GM18511 (cell line): ENCODE measurements around the gene ZNF566.
"Not testable (repeated sequence)": the region's sequence is repeated elsewhere in the genome, so short reads cannot be mapped to it uniquely, and the experiment has no call there.

Experiments used
- ATAC-seq: cut with Tn5 transposase; IDR thresholded peaks from one replicate; pipeline ENCODE4 v1.9.1; 2021; ENCODE audit warnings: mild to moderate bottlenecking, moderate library complexity; ENCODE audit not compliant: unreplicated experiment

Gene ZNF566

DNA sequence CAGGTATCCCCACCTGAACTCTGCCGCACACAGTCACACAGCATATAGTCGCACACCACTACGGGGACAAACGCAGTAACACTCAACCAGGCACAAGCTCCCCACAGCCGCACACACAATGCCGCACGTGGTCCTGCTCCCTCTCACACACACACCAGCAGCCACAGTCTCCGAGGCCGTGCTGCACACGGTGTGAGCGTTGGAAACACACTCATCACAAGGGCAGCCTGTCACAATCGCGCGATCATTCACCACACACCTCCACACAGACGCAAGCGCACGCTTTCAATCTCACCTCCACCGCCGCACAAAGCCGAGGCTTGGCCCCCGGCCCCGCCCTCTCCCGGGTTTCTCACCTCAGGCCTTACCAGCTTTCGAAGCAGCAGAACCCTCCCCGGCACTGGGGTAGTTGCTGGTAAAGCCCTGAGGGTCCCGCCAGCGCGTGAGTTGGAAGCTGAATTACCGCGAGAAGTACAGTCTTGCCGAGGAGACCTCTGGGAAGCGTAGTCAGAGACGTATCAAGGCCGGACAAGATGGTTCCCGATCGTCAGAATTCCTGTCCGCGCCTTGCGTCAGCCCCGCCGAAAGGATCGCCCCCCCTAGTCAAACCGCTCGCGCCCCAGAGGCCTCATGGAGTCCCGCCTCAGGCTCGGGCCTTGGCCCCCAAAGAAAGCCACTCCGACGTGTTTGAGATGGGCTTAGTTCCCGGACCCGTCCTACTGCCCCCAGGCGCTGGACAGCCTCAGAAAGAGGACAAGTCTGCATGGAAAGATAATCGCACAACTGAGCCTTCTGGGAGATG, at the start of gene ZNF566:
Gene ZNF566, minus strand, starts transcription at position 444 of the 802 bp plus-strand sequence. CDS start 13,004 bp downstream, outside the sequence.
- ATAC-seq: peak; percentile 96

DNA sequence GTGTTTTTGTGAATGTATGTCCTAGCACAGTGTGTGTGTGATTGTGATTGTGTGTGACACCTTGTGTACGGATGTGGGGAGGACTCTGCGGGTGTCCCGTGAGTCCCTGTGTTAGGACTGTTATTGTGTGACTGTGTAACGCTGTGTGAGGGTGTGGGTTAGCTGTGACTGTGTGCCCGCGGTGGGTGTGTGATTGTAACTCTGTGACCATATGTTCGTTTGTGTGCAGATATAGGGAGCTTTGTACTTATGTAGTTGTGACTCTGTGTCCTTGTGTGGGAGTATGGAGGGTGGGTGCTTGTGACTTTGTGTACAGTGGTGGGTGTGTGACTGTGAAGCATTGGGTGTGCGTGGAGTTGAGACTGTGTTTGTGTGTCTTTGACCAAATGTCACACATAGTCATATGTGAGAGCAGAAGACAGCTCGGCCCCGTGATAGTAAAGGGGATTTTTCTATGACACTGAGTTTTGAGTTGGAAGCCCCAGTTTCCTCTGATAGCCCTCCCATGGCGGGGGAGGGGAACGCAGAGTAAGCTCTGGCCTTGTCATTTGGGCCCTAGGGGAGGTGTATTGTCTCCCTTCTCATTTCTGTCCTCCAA, 39.7 kb upstream of the ZNF566 start:
- peak; percentile 33 for ATAC-seq

DNA sequence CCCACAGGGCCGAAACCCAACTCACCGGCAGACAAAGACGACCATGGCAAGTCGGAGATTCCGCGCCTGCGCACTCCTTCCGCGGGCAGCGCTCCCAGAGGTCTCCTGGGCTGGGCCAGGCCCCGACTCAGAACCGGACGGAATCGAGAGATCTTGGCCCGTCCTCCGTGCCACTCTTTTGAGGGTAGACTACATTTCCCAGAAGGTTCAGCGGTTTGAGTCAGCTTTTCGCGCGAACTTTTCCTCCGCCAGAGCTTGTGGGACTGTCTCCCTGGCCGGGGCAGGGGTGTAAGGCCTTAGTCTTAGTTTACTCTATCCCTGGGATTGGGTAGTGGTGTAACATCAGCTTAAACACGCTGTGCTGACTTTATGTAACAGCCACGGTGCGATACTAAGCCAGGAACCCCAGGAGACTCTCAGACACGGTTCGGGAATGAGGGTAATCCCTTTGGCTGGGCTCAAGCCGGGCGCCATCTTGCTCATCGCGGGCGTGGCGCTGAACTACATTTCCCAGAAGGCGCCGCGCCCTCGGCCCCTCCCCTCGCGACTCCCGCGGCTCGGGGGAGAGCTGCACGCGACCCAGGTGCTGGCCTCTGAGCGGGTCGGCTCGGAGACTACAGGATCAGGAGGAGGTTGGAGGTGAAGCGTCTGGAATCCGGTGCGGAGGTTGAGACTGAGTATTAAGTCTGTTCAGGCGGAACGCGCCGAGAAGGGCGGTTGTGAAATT, 39.0 kb upstream of the ZNF566 start, which contains the start of gene ZNF260:
Gene ZNF260, minus strand, starts transcription at position 78 of the 727 bp plus-strand sequence. CDS start 13,033 bp downstream, outside the sequence.
- ATAC-seq: peak; percentile 91

DNA sequence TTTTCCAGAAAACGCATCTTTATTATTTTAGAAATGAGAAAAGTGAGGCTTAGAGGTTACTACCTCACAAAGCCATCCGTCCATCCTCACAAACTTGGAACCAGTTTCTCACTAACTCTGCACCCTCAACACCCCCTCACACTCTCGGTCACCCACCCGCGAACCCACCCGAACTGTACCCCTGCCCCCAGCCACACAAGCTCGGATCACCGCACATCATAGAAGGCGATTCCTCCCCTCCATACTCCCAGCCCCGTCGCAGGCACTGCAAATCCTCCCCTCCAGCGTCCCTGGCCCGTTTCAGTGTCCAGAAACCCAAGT, 38.5 kb upstream of the ZNF566 start:
- no peak for ATAC-seq

DNA sequence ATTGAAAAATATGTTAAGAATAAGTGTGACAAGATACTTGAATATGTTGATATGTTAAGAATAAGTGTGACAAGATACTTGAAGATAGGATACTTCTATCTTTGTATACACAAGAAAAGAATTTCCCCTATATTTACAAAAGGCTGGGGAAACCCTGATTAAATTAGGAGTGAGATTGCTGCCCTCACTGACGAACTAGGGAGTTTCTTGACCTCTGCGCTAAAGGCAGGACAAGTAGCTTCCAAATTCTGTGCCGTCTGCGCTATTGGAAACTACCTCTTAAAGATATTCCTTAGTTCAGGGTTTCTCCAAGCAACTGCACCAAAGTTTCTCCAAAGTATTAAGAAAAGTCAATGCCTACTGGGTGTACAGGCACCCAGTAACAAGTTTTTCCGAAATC, 38.0 kb upstream of the ZNF566 start:
- ATAC-seq: no peak

DNA sequence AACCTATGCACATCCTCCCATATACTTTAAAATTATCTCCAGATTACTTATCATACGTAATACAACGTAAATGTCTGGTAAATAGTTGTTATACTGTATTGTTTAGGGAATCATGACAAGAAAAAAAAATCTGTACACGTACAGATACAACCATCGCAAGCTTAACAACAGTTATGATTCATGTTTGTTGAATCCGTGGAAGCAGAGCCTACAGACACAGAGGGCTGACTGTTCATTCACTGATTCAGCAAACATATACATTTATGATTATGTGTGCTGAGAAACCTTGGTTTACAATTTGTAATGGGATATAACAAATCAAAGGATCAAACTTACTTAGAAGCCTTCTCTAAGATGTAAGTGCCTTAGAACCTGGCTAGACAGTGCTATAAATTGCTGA, 37.2 kb upstream of the ZNF566 start:
- ATAC-seq: no peak

DNA sequence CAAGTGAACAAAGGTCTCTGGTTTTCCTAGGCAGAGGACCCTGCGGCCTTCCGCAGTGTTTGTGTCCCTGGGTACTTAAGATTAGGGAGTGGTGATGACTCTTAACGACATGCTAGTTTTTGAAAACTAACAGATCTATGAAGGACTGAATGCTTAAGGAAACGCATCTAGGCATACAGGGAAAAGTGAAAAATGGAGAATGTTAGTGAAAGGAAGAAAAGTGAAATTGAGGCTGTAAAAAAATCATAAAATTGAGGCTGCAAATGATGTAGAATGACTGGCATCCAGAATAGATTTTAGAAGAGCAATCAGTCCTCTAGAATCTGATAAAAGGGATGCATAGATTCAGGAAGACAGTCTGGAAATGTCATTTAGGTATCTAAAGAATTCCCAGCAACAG, 35.3 kb upstream of the ZNF566 start:
- ATAC-seq: no peak

DNA sequence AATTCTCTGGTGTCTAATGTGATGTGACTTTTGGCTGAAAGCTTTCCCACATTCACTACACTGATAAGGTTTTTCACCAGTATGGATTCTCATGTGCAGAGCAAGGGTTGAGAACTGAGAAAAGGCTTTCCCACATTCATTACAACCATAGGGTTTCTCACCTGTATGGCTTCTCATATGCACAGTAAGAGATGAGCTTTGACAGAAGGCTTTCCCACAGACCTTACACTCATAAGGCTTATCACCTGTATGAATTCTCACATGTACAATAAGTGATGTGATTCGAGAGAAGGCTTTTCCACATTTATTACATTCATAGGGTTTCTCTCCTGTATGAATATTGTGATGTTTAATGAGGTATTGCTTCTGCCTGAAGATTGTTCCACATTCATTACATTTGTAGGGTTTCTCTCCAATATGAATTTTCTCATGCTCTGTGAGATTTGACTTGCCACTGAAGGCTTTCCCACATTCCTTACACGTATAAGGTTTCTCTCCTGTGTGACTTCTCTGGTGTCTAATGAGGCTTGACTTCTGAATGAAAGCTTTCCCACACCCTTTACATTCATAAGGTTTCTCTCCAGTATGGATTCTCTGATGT, 24.8 kb upstream of the ZNF566 start:
- ATAC-seq: no peak

DNA sequence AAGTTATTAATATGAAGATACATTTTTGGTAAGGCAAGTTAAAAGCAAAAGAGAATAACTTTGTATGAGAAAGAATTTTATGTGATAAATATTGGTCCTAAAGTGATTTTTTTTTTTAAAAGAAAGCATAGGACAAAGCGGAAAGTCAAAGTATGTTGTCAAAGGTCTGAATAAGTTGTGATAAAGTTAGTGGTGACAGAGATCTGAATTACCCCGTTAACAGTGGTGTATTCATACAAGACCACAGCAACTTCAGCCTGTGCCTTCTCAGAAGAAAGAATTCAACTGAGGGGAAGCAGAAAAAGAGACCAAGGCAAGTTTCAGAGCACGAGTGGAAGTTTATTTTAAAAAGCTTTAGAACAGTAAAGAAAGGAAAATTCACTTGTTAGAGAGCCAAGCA, 19.0 kb upstream of the ZNF566 start:
- ATAC-seq: no peak

DNA sequence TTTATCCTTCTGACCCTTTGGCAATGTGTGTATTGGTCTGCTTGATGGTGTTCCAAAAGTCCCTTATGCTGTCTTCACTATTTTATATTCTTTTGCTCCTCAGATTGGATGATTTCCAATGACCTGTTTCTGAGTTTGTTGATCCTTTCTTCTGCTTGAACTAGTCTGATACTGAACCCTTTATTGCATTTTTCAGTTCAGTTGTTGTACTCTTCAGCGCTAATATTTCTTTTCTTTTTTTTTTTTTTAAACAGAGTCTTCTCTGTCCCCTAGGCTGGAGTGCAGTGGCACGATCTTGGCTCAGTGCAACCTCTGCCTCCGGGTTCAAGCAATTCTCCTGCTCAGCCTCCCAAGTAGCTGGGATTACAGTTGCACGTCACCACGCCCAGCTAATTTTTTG, 12.6 kb upstream of the ZNF566 start:
- no peak for ATAC-seq

DNA sequence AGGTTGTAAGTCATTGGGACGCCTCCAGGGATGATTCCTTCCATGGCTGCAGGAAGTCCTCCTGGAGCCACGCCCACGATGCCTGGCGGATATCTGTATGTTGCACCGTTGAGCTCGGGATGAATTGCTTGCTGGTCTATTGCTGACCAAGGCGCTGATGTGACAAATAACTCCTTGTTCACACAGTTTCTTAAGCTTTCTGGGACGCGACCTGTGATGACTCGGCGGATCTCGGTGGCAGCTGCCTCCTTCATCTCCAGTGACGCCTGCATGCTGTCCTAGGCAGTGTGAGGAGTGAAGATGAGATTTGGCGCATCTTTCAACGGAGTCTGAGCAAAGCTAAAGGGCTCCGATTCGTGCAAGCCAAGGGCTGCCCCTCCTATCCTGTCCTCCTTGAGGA, 7.6 kb upstream of the ZNF566 start:
- no peak for ATAC-seq

DNA sequence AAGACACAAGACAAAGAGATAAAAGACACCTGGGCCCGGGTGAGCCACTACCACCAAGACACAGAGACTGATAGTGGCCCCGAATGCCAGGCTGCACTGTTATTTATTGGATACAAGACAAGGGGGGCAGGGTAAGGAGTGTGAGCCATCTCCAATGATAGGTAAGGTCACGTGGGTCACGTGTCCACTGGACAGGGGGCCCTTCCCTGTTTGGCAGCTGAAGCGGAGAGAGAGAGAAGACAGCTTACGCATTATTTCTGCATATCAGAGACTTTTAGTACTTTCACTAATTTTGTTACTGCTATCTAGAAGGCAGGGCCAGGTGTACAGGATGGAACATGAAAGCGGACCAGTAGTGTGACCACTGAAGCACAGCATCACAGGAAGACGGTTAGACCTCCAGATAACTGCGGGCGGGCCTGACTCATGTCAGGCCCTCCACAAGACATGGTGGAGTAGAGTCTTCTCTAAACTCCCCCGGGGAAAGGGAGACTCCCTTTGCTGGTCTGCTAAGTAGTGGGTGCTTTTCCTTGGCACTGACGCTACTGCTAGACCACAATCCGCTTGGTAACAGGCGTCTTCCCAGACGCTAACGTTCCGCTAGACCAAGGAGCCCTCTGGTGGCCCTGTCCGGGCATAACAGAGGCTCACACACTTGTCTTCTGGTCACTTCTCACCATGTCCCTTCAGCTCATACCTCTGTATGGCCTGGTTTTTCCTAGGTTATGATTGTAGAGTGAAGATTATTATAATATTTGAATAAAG, 3.5 kb upstream of the ZNF566 start:
- not testable (repeated sequence) for ATAC-seq

DNA sequence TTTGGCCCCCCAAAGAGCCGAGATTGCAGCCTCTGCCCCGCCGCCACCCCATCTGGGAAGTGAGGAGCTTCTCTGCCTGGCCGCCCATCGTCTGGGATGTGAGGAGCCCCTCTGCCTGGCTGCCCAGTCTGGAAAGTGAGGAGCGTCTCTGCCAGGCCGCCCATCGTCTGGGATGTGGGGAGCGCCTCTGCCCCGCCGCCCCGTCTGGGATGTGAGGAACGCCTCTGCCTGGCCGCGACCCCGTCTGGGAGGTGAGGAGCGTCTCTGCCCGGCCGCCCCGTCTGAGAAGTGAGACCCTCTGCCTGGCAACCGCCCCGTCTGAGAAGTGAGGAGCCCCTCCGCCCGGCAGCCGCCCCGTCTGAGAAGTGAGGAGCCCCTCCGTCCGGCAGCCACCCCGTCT, 1.5 kb upstream of the ZNF566 start:
- ATAC-seq: not testable (repeated sequence)

DNA sequence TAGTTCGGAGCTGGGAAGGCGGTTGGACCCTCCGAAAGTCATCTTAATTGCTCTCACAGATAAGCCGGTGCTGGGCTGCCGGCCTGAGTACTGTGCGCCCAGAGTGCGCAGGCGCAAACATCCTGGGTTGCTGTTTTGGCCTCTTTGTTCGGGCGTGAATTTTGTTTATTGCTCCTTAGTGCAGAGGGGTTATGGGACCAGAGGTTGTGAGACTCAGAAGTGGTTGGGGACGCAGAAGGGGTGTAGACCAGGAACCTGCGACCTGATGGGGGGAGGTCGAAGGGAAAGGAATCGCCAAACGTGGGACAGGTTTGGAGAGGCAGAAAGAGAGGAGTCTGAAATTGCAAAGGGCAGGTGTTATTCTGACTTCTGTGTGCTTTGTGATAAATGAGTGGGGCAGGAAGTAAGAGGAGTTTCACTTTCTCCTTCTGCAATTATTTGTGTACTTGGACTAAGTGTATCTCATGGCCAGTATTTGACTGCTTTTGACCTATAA, 607 bp upstream of the ZNF566 start:
- ATAC-seq: peak; percentile 71

DNA sequence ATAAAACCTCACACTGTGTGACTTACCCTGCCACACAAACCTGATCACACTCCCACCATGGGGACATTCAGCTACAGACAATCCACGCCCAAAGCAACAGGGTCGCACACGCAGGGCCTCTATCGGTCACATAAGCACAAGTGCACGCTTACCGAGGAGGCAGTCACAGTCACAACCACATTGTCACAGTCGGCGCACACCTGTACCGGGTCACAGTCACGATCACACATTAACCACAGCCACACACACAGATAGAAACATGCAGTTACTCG, 579 bp downstream of the ZNF566 start:
- peak; percentile 28 for ATAC-seq

DNA sequence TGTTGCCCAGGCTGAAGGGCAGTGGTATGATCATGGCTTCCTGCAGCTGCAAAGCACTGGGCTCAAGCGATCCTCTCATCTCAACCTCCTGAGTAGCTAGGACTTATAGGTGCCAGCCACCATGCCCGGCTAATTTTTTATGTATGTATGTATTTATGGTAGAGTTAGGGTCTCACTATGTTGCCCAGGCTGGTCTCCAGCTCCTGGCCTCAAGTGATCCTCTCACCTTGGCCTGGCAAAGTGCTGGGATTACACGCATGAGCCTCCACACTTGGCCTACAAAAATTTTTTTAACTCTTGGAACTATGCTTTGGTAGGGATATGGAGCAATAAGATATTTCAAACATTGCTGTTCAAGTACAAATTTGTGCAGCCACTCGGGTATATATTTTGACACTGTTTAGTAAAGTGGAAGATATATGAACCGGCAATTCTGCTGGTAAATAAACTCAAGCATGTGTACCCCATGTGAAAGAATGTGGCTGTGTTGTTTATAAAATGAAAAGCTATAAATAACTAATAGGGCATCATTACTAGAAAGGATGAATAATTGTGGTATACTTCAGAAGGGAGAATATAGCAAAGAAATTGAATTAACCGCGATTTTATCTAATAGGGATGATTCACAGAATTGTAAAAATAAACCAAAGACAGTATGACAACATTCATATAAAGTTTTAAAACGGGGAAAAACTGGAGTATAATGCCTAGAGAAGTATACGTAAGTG, 1.1 kb downstream of the ZNF566 start:
- no peak for ATAC-seq

DNA sequence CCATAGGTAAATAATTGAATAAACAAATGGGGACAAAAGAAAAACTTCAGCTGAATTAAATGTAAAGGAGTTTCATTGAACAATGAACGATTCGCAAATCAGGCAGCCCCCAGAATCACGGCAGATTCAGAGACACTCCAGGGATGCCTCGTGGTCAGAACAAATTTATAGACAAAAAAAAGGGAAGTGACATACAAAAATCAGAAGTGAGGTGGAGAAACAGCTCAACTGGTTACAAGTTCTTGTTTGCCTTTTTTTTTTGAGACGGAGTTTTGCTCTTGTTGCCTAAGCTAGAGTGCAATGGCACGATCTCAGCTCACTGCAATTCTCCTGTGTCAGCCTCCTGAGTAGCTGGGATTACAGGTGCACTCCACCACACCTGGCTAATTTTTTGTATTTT, 5.7 kb downstream of the ZNF566 start:
- ATAC-seq: no peak

DNA sequence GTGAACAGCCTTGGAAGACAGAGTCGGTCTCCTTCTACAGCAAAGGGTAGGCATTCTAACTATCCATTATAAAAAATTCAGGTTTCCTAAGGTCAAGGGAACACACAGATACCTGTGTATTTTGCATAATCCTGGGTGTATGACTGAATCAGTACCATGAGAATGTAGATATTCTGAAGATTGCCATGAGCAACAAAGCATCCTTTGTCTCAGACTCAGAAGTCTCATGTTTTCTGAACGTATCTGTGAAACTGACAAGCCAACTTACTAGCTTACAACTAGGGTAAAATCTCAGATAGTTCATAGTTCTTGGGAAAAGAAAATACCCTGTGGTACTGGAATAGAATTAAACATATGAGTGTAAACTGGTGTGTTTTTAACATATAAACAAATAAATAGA, 6.5 kb downstream of the ZNF566 start:
- no peak for ATAC-seq

DNA sequence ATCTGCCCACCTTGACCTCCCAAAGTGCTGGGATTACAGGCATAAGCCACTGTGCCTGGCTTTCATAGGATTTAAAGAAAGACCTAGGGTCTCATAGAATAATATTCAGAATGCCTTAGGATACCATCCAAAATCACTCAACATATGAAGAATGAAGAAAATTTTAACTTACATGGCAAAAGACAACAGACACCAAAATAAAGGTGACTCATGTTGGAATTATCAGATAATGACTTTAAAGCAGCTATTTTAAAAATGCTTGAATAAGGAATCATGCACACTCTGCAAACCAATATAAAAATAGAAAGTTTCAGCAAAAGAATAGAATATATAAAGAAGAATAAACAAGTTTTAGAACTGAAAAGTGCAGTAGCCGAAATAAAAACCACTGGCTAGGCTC, 29.3 kb downstream of the ZNF566 start:
- no peak for ATAC-seq

DNA sequence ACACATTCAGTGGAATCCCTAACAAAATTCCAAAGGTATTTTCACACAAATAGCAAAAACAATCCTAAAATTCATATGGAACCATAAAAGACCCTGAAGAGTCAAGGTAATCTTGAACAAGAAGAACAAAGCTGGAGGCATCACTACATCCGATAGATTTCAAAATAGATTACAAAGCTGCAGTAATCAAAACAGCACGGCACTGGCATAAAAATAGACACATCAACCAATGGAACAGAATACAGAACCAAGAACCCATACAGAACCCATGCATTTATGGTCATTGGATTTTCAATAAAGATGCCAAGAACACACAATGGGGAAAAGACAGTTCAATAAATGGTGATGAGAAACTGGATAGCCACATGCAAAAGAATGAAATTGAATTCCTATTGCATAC, 32.5 kb downstream of the ZNF566 start:
- ATAC-seq: no peak
